K562 (cell line): Measurements from ENCODE around the gene COL6A2. TPM values are rescaled to one million over a fixed set of nuclear protein-coding genes. Genes with fewer than 3 reads are reported as not detected.

Source experiments
- ATAC-seq: fragments of 200-7000 bp; cut with Tn5 transposase; 3 replicates; pipeline ENCODE4 v1.9.1; 2020; ENCODE audit warnings: moderate library complexity
- BruUV-seq: library from RNA; stranded (reverse); fragments of 400-500 nt; replicated peaks from 2 replicates; lab custom pipeline; 2021; lab: Mats Ljungman, UMichigan
- CTCF ChIA-PET: fragments of 300-600 bp; formaldehyde crosslinking; extraction: SDS; loops from one replicate; lab custom pipeline; 2021; ENCODE audit warnings: low intra/inter-chr PET ratio; lab: Yijun Ruan, JAX
- POLR2A ChIA-PET: fragments of 300-600, 350-650 bp; sonication (Branson Sonifier 250); formaldehyde crosslinking; extraction: SDS; loops from one replicate; lab custom pipeline; 2021; ENCODE audit warnings: antibody characterized with exemption, inconsistent platforms; lab: Yijun Ruan, JAX
- DNase-seq, 4 experiments: peaks; one replicate each; pipeline versions ENCODE4 v3.0.0 to v3.0.0-alpha.2; 2011 to 2018; ENCODE audit warnings: low spot score in 3 of 4, mixed read lengths in 3 of 4; ENCODE audit errors: extremely low read depth in 1 of 4
- FAIRE-seq: peaks from 2 replicates; lab custom pipeline; 2011; peaks lifted over from hg19 to GRCh38; lab: Jason Lieb, UNC
- H2AFZ ChIP-seq: 2 replicates; pipeline ENCODE4 v1.6.0; 2011; ENCODE audit warnings: low read depth, low read length, control low read depth, inconsistent platforms
- H3K27ac ChIP-seq: fragments of 200-600 bp; 3 replicates; pipeline ENCODE4 v1.8.0; 2011; ENCODE audit warnings: low read depth, mild to moderate bottlenecking, control low read depth, inconsistent platforms, low read length, moderate library complexity, mixed read lengths; ENCODE audit errors: extremely low read depth
- H3K27me3 ChIP-seq, 2 experiments: fragments of 300-600 bp in 1 of 2; 2 replicates in 1 of 2; 3 replicates in 1 of 2; pipeline versions ENCODE4 v1.6.0 to v1.8.0; 2011; ENCODE audit warnings: inconsistent platforms in 2 of 2, low read length in 2 of 2, mild to moderate bottlenecking in 1 of 2, mixed read lengths in 1 of 2, moderate library complexity in 1 of 2; ENCODE audit not compliant: control insufficient read depth in 2 of 2, insufficient read depth in 2 of 2
- H3K36me3 ChIP-seq: fragments of 300-600 bp; 3 replicates; pipeline ENCODE4 v1.8.0; 2011; ENCODE audit warnings: mild to moderate bottlenecking, low read length, inconsistent platforms; ENCODE audit not compliant: control insufficient read depth, insufficient read depth
- H3K4me1 ChIP-seq, 2 experiments: fragments of 200-600 bp in 1 of 2; replicated peaks in 1 of 2; 2 replicates in 1 of 2; 3 replicates in 1 of 2; pipeline versions ENCODE4 v1.5.1 to v1.8.0; 2011; ENCODE audit warnings: inconsistent platforms in 2 of 2, low read length in 2 of 2, mild to moderate bottlenecking in 1 of 2, mixed read lengths in 1 of 2, moderate library complexity in 1 of 2; ENCODE audit not compliant: control insufficient read depth in 2 of 2, insufficient read depth in 2 of 2
- H3K4me2 ChIP-seq: 2 replicates; pipeline ENCODE4 v1.6.1; 2011; ENCODE audit warnings: low read length, control low read depth, inconsistent platforms, mixed read lengths; ENCODE audit not compliant: insufficient read depth
- H3K4me3 ChIP-seq: fragments of 200-600 bp; sonication (generic), shearing (Covaris generic); 2 replicates; pipeline ENCODE4 v1.5.1; 2016; ENCODE audit warnings: control low read depth, inconsistent platforms
- H3K79me2 ChIP-seq: fragments of 200-600 bp; 3 replicates; pipeline ENCODE4 v1.8.0; 2011; ENCODE audit warnings: low read length, inconsistent platforms; ENCODE audit not compliant: control insufficient read depth, insufficient read depth
- H3K9ac ChIP-seq, 2 experiments: 2 replicates each; pipeline versions ENCODE4 v1.6.0 to v1.6.1; 2011; ENCODE audit warnings: low read depth in 2 of 2, low read length in 2 of 2, control low read depth in 1 of 2, inconsistent platforms in 1 of 2, mild to moderate bottlenecking in 1 of 2, mixed read lengths in 1 of 2; ENCODE audit not compliant: insufficient read depth in 1 of 2
- H3K9me1 ChIP-seq: one replicate; pipeline ENCODE4 v1.6.0; 2011; ENCODE audit warnings: inconsistent platforms, mild to moderate bottlenecking, low read length, moderate library complexity; ENCODE audit not compliant: control insufficient read depth, insufficient read depth
- H3K9me3 ChIP-seq: replicated peaks from 2 replicates; pipeline ENCODE4 v1.5.1; 2011; ENCODE audit warnings: low read depth, low read length, inconsistent platforms; ENCODE audit not compliant: control insufficient read depth, insufficient read depth
- H4K20me1 ChIP-seq: replicated peaks from 2 replicates; pipeline ENCODE4 v1.6.1; 2011; ENCODE audit warnings: low read length, inconsistent platforms, mixed read lengths; ENCODE audit not compliant: control insufficient read depth, insufficient read depth
- CAMTA2 ChIP-seq: fragments of 250-450 bp; sonication (Bioruptor Pico); conservative IDR thresholded peaks from 2 replicates; pipeline ENCODE4 v1.5.1; 2022
- CHD2 ChIP-seq: IDR thresholded peaks from 2 replicates; pipeline ENCODE4 v1.6.1; 2011; ENCODE audit warnings: low read depth, low read length
- FUS ChIP-seq: fragments of 200-400 bp; formaldehyde crosslinking; optimal IDR thresholded peaks from 2 replicates; pipeline ENCODE3; 2017; ENCODE audit warnings: low read depth, low read length
- GTF2A2 ChIP-seq: IDR thresholded peaks from 2 replicates; pipeline ENCODE4 v1.6.1; 2016; ENCODE audit warnings: mild to moderate bottlenecking, missing genetic modification characterization, missing compliant biosample characterization
- HMBOX1 ChIP-seq: sonication (generic); IDR thresholded peaks from 2 replicates; pipeline ENCODE4 v1.6.1; 2016
- HMG20A ChIP-seq: fragments of 450-650 bp; formaldehyde crosslinking; conservative IDR thresholded peaks from 2 replicates; pipeline ENCODE4 v1.4.0; 2020; ENCODE audit warnings: mild to moderate bottlenecking, mixed read lengths
- KHSRP ChIP-seq: fragments of 450-650 bp; IDR thresholded peaks from 2 replicates; pipeline ENCODE4 v1.6.1; 2017
- LEF1 ChIP-seq: fragments of 450-650 bp; IDR thresholded peaks from 2 replicates; pipeline ENCODE4 v1.6.1; 2016; ENCODE audit warnings: mild to moderate bottlenecking
- MEF2A ChIP-seq: IDR thresholded peaks from 2 replicates; pipeline ENCODE4 v1.6.1; 2011; ENCODE audit warnings: low read depth, mild to moderate bottlenecking, low read length, moderate library complexity; ENCODE audit not compliant: control insufficient read depth
- POLR2G ChIP-seq: fragments of 200-400 bp; formaldehyde crosslinking; IDR thresholded peaks from 2 replicates; pipeline ENCODE4 v1.6.1; 2017; ENCODE audit warnings: low read depth, mild to moderate bottlenecking, antibody characterized with exemption, low read length, moderate library complexity
- RBM25 ChIP-seq: fragments of 200-400 bp; formaldehyde crosslinking; IDR thresholded peaks from 2 replicates; pipeline ENCODE4 v1.6.1; 2018; ENCODE audit warnings: low read length, low read depth, moderate library complexity; ENCODE audit not compliant: severe bottlenecking
- SMARCB1 ChIP-seq: IDR thresholded peaks from 2 replicates; pipeline ENCODE4 v1.6.1; 2011; ENCODE audit warnings: improper control_type of control experiment, low read depth; ENCODE audit not compliant: insufficient read length
- SNIP1 ChIP-seq: fragments of 450-650 bp; IDR thresholded peaks from 2 replicates; pipeline ENCODE4 v1.7.1; 2017; ENCODE audit warnings: low read depth, mild to moderate bottlenecking
- ZNF232 ChIP-seq: sonication (generic); formaldehyde crosslinking; IDR thresholded peaks from 2 replicates; pipeline ENCODE4 v1.8.0; 2022; ENCODE audit warnings: mild to moderate bottlenecking, missing genetic modification reagents
- ZNF24 ChIP-seq: fragments of 450-650 bp; IDR thresholded peaks from 2 replicates; pipeline ENCODE4 v1.6.1; 2016
- ZNF280A ChIP-seq: fragments of 450-650 bp; IDR thresholded peaks from 2 replicates; pipeline ENCODE4 v1.6.1; 2018; ENCODE audit warnings: mild to moderate bottlenecking, low read depth; ENCODE audit not compliant: partially characterized antibody
- ZNF445 ChIP-seq: fragments of 250-450 bp; sonication (Bioruptor Pico); IDR thresholded peaks from 2 replicates; pipeline ENCODE4 v1.4.0; 2020; ENCODE audit warnings: low read depth, mild to moderate bottlenecking, moderate library complexity
- ZNF77 ChIP-seq: fragments of 250-450 bp; sonication (Bioruptor Pico); IDR thresholded peaks from 2 replicates; pipeline ENCODE4 v1.5.0; 2020
- ZNF780A ChIP-seq: fragments of 250-450 bp; sonication (Bioruptor Pico); IDR thresholded peaks from 2 replicates; pipeline ENCODE4 v1.5.0; 2021; ENCODE audit warnings: mild to moderate bottlenecking
- WGBS: fragments of 100-300 bp; shearing (Covaris generic); methylation state at CpG from one replicate; pipeline ENCODE4 v1.1.6; 2016; ENCODE audit warnings: low coverage, mixed read lengths; ENCODE audit not compliant: insufficient coverage; ENCODE audit errors: missing lambda C conversion rate; 5-methylcytosine and 5-hydroxymethylcytosine counted together
- in situ Hi-C: fragments of 300-500 bp; cut with MboI; formaldehyde crosslinking; loops from 4 replicates; pipeline ENCODE4 v1.15.0; 2018; ENCODE audit warnings: inconsistent platforms, mixed read lengths
- intact Hi-C: fragments of 100-400 bp; cut with micrococcal nuclease; formaldehyde crosslinking; loops from 2 replicates; pipeline ENCODE4 v1.14.2; 2022
- polyA plus RNA-seq, 8 experiments: library from polyadenylated mRNA; depleted of rRNA in 4 of 8; stranded (reverse) in 5 of 8; unstranded in 3 of 8; fragments of >200 nt; fragmentation: Nextera tagmentation in 2 of 8; fragmentation: Illumina TruSeq in 1 of 8; extraction: Ambion mirVana in 2 of 8; extraction: Trizol in 1 of 8; gene quantifications; 2 replicates each; pipeline versions ENCODE4 v1.2.1 to v1.2.3, GENCODE V29; 2011 to 2014; ENCODE audit warnings: inconsistent platforms in 1 of 8, missing spikeins in 1 of 8
- total RNA-seq, 7 experiments: library from RNA; depleted of rRNA in 6 of 7; stranded (reverse); fragments of >200 nt in 6 of 7; fragmentation: Illumina TruSeq in 2 of 7; extraction: Trizol in 2 of 7; gene quantifications; 2 replicates each; pipeline versions ENCODE4 v1.2.1 to v1.2.3, GENCODE V29; 2011 to 2021; ENCODE audit warnings: low replicate concordance in 1 of 7
- TF ChIP-seq, protein P1 (sequence below): sonication (generic); formaldehyde crosslinking; IDR thresholded peaks from 2 replicates; pipeline ENCODE4 v1.8.0; 2023; ENCODE audit warnings: mild to moderate bottlenecking, missing genetic modification reagents

Gene COL6A2
- total and polyA plus RNA-seq, 9 of the 15 experiments (the other 6 are each of a cell fraction or from before 2014, with no cell fraction given), result 0.07 to 1.1 (median 0.24) TPM; not detected in 3

GRCh38 chr21:46065215-46065913, 32.5 kb upstream of the COL6A2 start:
- Histone ChIP-seq H3K4me2 (no peak overlapping the region), H3K79me2 (no peaks in the 10 kb centered on the region), H3K27me3 (peaks cover 32 to 45% of the 10 kb centered on the region in 2 experiments), H3K9me1 (no peaks in the 10 kb centered on the region), H3K9me3 (peaks cover 2% of the 10 kb centered on the region; the same call in 1 of the 2 replicates), H3K4me3 (no peak overlapping the region), H4K20me1 (no peaks in the 10 kb centered on the region), H3K9ac (no peak overlapping the region), H3K27ac (no peak overlapping the region), H3K4me1 (peaks cover 0 to 25% of the 10 kb centered on the region in 2 experiments; a peak in 3 of 5 replicates), H3K36me3 (no peaks in the 10 kb centered on the region), H2AFZ (no peak overlapping the region)
- intact Hi-C loops, result no loop called here
- no TSS peak for BruUV-seq
- POLR2A ChIA-PET, result no interaction called here
- ATAC-seq (peak; percentile 48), FAIRE-seq (no peak), DNase-seq (no peak)
- CTCF ChIA-PET, result no interaction called here
- in situ Hi-C loops, result no loop called here
- WGBS, result 2% methylated on average over 22 of the region's 22 CpGs
- no peak for TF ChIP-seq SNIP1
- TF ChIP-seq FUS, result no peak
- TF ChIP-seq CHD2, result no peak
- TF ChIP-seq ZNF232, result no peak
- no peak for TF ChIP-seq KHSRP
- no peak for TF ChIP-seq ZNF280A
- TF ChIP-seq RBM25, result no peak
- no peak for TF ChIP-seq GTF2A2 (tag)
- TF ChIP-seq POLR2G, result no peak
- TF ChIP-seq ZNF24, result no peak
- TF ChIP-seq MEF2A, result no peak
- no peak for TF ChIP-seq LEF1
- no peak for TF ChIP-seq HMBOX1
- no peak for TF ChIP-seq ZNF780A (CRISPR knock-in tag)
- no peak for TF ChIP-seq ZNF445
- TF ChIP-seq ZNF77 (CRISPR knock-in tag), result no peak
- no peak for TF ChIP-seq HMG20A (CRISPR knock-in tag)
- TF ChIP-seq CAMTA2 (CRISPR knock-in tag), result no peak
- TF ChIP-seq, protein P1, sequence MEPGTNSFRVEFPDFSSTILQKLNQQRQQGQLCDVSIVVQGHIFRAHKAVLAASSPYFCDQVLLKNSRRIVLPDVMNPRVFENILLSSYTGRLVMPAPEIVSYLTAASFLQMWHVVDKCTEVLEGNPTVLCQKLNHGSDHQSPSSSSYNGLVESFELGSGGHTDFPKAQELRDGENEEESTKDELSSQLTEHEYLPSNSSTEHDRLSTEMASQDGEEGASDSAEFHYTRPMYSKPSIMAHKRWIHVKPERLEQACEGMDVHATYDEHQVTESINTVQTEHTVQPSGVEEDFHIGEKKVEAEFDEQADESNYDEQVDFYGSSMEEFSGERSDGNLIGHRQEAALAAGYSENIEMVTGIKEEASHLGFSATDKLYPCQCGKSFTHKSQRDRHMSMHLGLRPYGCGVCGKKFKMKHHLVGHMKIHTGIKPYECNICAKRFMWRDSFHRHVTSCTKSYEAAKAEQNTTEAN (CRISPR knock-in tag), result no peak
- TF ChIP-seq SMARCB1, result no peak
